ENCODE results near the gene HDAC5. TPM values are rescaled to one million over a fixed set of nuclear protein-coding genes. Genes with fewer than 3 reads are reported as not detected.

The HDAC5 gene
- total RNA-seq, 2 experiments from 2014 or later, result 31.4 to 41.5 TPM

DNA sequence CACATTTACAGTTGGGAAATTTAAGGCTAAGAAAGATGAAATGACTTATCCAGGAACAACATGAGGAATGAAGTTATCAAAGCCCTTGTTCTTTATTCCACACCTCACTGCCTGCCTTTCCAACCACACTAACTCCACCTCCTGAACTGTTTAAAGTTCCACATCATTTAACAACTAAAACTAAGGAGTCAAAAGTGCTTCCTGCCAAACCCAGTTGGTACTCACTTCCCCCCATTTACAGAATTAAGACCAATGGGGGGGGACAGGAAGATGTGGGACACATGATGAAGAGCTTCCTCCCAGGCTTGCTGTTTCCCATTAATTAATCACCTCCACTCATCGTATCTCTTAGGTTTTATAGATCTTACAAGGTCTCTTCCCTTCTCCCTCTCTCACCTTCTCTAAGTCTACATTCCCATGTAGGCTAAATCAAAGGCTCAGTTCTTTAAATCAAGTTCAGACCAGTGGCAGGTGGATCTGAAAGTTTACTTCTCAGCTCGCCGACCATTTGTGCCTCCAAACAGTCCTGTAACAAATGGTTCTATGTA lies 89.5 kb downstream of the HDAC5 start:
- no peak overlapping the region for H3K27ac ChIP-seq (ENCODE audit: low read depth, low read length, poor library complexity, severe bottlenecking)
- intact Hi-C loops (cut with micrococcal nuclease; ENCODE audit: unreplicated experiment), result no loop called here
- ChIA-PET CTCF (ENCODE audit: unreplicated experiment) (no interaction called here), POLR2A (no interaction called here)
- no peak overlapping the region for H2AFZ ChIP-seq (ENCODE audit: low read length)
- H4K20me1 ChIP-seq (ENCODE audit: insufficient read depth, low read length), result no peaks in the 10 kb centered on the region
- BruUV-seq (replicated peaks), result no TSS peak
- DNase-seq (ENCODE audit: low spot score), result no peak
- H3K4me3 ChIP-seq (ENCODE audit: low read depth, low read length, poor library complexity, severe bottlenecking), result no peak overlapping the region
- H3K9me3 ChIP-seq (ENCODE audit: low read length), result no peaks in the 10 kb centered on the region
- H3K79me2 ChIP-seq (ENCODE audit: insufficient read depth, low read depth, low read length), result no peaks in the 10 kb centered on the region
- H3K4me1 ChIP-seq (ENCODE audit: insufficient read depth, low read length, poor library complexity, severe bottlenecking), result peaks cover 5% of the 10 kb centered on the region
- H3K9me2 ChIP-seq (ENCODE audit: insufficient read depth, low read length), result no peaks in the 10 kb centered on the region
- TF ChIP-seq EZH2phosphoT487 (IDR thresholded peaks at IDR 0.05; ENCODE audit: borderline replicate concordance, low read depth, low read length), result no peak
- TF ChIP-seq, protein P1, sequence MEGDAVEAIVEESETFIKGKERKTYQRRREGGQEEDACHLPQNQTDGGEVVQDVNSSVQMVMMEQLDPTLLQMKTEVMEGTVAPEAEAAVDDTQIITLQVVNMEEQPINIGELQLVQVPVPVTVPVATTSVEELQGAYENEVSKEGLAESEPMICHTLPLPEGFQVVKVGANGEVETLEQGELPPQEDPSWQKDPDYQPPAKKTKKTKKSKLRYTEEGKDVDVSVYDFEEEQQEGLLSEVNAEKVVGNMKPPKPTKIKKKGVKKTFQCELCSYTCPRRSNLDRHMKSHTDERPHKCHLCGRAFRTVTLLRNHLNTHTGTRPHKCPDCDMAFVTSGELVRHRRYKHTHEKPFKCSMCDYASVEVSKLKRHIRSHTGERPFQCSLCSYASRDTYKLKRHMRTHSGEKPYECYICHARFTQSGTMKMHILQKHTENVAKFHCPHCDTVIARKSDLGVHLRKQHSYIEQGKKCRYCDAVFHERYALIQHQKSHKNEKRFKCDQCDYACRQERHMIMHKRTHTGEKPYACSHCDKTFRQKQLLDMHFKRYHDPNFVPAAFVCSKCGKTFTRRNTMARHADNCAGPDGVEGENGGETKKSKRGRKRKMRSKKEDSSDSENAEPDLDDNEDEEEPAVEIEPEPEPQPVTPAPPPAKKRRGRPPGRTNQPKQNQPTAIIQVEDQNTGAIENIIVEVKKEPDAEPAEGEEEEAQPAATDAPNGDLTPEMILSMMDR (conservative IDR thresholded peaks at IDR 0.05; ENCODE audit: low read length), result no peak
- peaks cover 67% of the 10 kb centered on the region for H3K36me3 ChIP-seq (ENCODE audit: insufficient read depth, low read length)
- H3K4me2 ChIP-seq (ENCODE audit: low read length), result no peak overlapping the region

DNA sequence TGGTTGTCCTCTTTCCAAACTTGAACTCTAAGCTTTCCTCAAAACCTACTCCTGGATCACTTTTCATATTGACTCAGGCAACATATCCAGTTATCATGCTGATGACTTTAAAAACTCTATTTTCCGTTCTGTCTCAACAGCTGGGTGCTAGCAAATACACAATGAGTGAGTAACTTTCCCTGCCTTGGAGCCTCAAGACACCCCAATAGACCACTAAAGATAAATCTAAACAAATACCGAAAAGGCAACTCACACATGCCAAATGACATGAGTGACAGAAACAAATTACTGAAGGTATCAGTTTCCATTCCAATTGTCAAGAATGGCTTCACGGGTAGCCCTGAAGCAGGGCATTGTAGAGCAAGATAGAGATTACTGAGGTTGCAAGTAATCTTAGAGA lies 93.0 kb downstream of the HDAC5 start:
- ChIA-PET POLR2A (no interaction called here), CTCF (ENCODE audit: unreplicated experiment) (no interaction called here)
- H3K9me2 ChIP-seq (ENCODE audit: insufficient read depth, low read length), result no peaks in the 10 kb centered on the region
- H3K36me3 ChIP-seq (ENCODE audit: insufficient read depth, low read length), result peaks cover 47% of the 10 kb centered on the region
- H3K4me1 ChIP-seq (ENCODE audit: insufficient read depth, low read length, poor library complexity, severe bottlenecking), result peaks cover 5% of the 10 kb centered on the region
- no peaks in the 10 kb centered on the region for H3K79me2 ChIP-seq (ENCODE audit: insufficient read depth, low read depth, low read length)
- H3K4me3 ChIP-seq (ENCODE audit: low read depth, low read length, poor library complexity, severe bottlenecking), result no peak overlapping the region
- no peak for DNase-seq (ENCODE audit: low spot score)
- H3K27ac ChIP-seq (ENCODE audit: low read depth, low read length, poor library complexity, severe bottlenecking), result no peak overlapping the region
- no TSS peak for BruUV-seq (replicated peaks)
- intact Hi-C loops (cut with micrococcal nuclease; ENCODE audit: unreplicated experiment), result no loop called here
- TF ChIP-seq, protein P1 (conservative IDR thresholded peaks at IDR 0.05; ENCODE audit: low read length), result no peak
- no peak for TF ChIP-seq EZH2phosphoT487 (IDR thresholded peaks at IDR 0.05; ENCODE audit: borderline replicate concordance, low read depth, low read length)
- no peaks in the 10 kb centered on the region for H4K20me1 ChIP-seq (ENCODE audit: insufficient read depth, low read length)
- H2AFZ ChIP-seq (ENCODE audit: low read length), result no peak overlapping the region
- H3K9me3 ChIP-seq (ENCODE audit: low read length), result no peaks in the 10 kb centered on the region
- H3K4me2 ChIP-seq (ENCODE audit: low read length), result no peak overlapping the region

DNA sequence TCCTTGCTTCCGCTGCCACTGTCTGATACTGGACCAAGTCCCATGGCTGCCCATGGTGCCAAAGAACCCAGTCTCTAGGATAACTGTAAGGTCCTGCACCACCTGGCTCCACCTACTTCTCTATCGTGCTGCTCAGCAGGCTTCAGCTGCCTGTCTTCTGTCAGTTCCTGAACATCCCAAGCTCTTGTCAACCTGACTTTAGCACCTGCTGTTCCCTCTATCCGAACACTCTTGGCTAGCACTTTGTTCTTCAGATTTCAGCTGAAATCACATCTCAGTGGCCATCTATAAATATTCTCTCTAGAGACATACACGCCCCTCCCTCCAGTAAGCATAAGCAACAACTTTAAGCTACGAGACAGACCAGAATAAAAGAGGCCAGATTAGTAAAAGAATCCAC lies 93.7 kb downstream of the HDAC5 start:
- no peak overlapping the region for H2AFZ ChIP-seq (ENCODE audit: low read length)
- no peak for TF ChIP-seq EZH2phosphoT487 (IDR thresholded peaks at IDR 0.05; ENCODE audit: borderline replicate concordance, low read depth, low read length)
- TF ChIP-seq, protein P1 (conservative IDR thresholded peaks at IDR 0.05; ENCODE audit: low read length), result no peak
- H3K4me2 ChIP-seq (ENCODE audit: low read length), result no peak overlapping the region
- no peak overlapping the region for H3K4me3 ChIP-seq (ENCODE audit: low read depth, low read length, poor library complexity, severe bottlenecking)
- H3K27ac ChIP-seq (ENCODE audit: low read depth, low read length, poor library complexity, severe bottlenecking), result no peak overlapping the region
- H3K4me1 ChIP-seq (ENCODE audit: insufficient read depth, low read length, poor library complexity, severe bottlenecking), result peaks cover 5% of the 10 kb centered on the region
- intact Hi-C loops (cut with micrococcal nuclease; ENCODE audit: unreplicated experiment), result no loop called here
- DNase-seq (ENCODE audit: low spot score), result no peak
- CTCF ChIA-PET (ENCODE audit: unreplicated experiment), result no interaction called here
- H4K20me1 ChIP-seq (ENCODE audit: insufficient read depth, low read length), result no peaks in the 10 kb centered on the region
- no peaks in the 10 kb centered on the region for H3K79me2 ChIP-seq (ENCODE audit: insufficient read depth, low read depth, low read length)
- POLR2A ChIA-PET, result no interaction called here
- BruUV-seq (replicated peaks), result no TSS peak
- no peaks in the 10 kb centered on the region for H3K9me3 ChIP-seq (ENCODE audit: low read length)
- peaks cover 47% of the 10 kb centered on the region for H3K36me3 ChIP-seq (ENCODE audit: insufficient read depth, low read length)
- H3K9me2 ChIP-seq (ENCODE audit: insufficient read depth, low read length), result no peaks in the 10 kb centered on the region

Small RNAs within 50 kb of the gene (small RNA-seq; reads per million reads assigned to genes)
- not detected for gene RNU6-131P

Other genes with a start within 250 kb of the HDAC5 start
- 0.16 and 0.39 TPM in 2 replicates for gene MPP2, start 216.1 kb downstream of the HDAC5 start, total RNA-seq (2014; rRNA removed; shearing (Covaris generic))
- 0.63 and 0.67 TPM in 2 replicates for gene MPP2, start 216.1 kb downstream of the HDAC5 start, total RNA-seq (2022)
- not detected in 2 replicates for gene PPY, start 181.2 kb downstream of the HDAC5 start, total RNA-seq (2014; rRNA removed; shearing (Covaris generic))
- not detected in 2 replicates for gene PPY, start 181.2 kb downstream of the HDAC5 start, total RNA-seq (2022)
- gene PYY, start 169.7 kb downstream of the HDAC5 start, total RNA-seq (2014; rRNA removed; shearing (Covaris generic)), result not detected in 2 replicates
- gene PYY, start 169.7 kb downstream of the HDAC5 start, total RNA-seq (2022), result not detected in 2 replicates
- 0.32 and 0.54 TPM in 2 replicates for gene NAGS, start 119.0 kb downstream of the HDAC5 start, total RNA-seq (2014; rRNA removed; shearing (Covaris generic))
- gene NAGS, start 119.0 kb downstream of the HDAC5 start, total RNA-seq (2022), result 0.61 and 1.5 TPM in 2 replicates
- 27.2 and 41.9 TPM in 2 replicates for gene TMEM101, start 108.7 kb downstream of the HDAC5 start, total RNA-seq (2014; rRNA removed; shearing (Covaris generic))
- 22.5 and 26.5 TPM in 2 replicates for gene TMEM101, start 108.7 kb downstream of the HDAC5 start, total RNA-seq (2022)
- 26.6 and 35.4 TPM in 2 replicates for gene LSM12, start 57.0 kb downstream of the HDAC5 start, total RNA-seq (2014; rRNA removed; shearing (Covaris generic))
- 67.9 and 68.0 TPM in 2 replicates for gene LSM12, start 57.0 kb downstream of the HDAC5 start, total RNA-seq (2022)
- gene G6PC3, start 52.9 kb downstream of the HDAC5 start, total RNA-seq (2014; rRNA removed; shearing (Covaris generic)), result 10.7 and 20.6 TPM in 2 replicates
- gene G6PC3, start 52.9 kb downstream of the HDAC5 start, total RNA-seq (2022), result 41.4 and 46.1 TPM in 2 replicates
- 10.9 and 13.3 TPM in 2 replicates for gene HROB, start 18.3 kb upstream of the HDAC5 start, total RNA-seq (2014; rRNA removed; shearing (Covaris generic))
- 24.7 and 27.3 TPM in 2 replicates for gene HROB, start 18.3 kb upstream of the HDAC5 start, total RNA-seq (2022)
- 0.44 and 0.57 TPM in 2 replicates for gene ASB16, start 47.1 kb upstream of the HDAC5 start, total RNA-seq (2014; rRNA removed; shearing (Covaris generic))
- 0.30 and 1.7 TPM in 2 replicates for gene ASB16, start 47.1 kb upstream of the HDAC5 start, total RNA-seq (2022)
- gene TMUB2, start 63.3 kb upstream of the HDAC5 start, total RNA-seq (2014; rRNA removed; shearing (Covaris generic)), result 16.0 and 21.3 TPM in 2 replicates
- gene TMUB2, start 63.3 kb upstream of the HDAC5 start, total RNA-seq (2022), result 21.9 and 25.9 TPM in 2 replicates
- gene ATXN7L3, start 76.2 kb upstream of the HDAC5 start, total RNA-seq (2014; rRNA removed; shearing (Covaris generic)), result 57.7 and 66.5 TPM in 2 replicates
- gene ATXN7L3, start 76.2 kb upstream of the HDAC5 start, total RNA-seq (2022), result 106 and 107 TPM in 2 replicates
- 155 and 257 TPM in 2 replicates for gene UBTF, start 96.0 kb upstream of the HDAC5 start, total RNA-seq (2014; rRNA removed; shearing (Covaris generic))
- gene UBTF, start 96.0 kb upstream of the HDAC5 start, total RNA-seq (2022), result 215 and 228 TPM in 2 replicates
- not detected in 2 replicates for gene SLC4A1, start 144.5 kb upstream of the HDAC5 start, total RNA-seq (2014; rRNA removed; shearing (Covaris generic))
- gene SLC4A1, start 144.5 kb upstream of the HDAC5 start, total RNA-seq (2022), result not detected in 2 replicates
- 0.09 TPM in 1 of 2 replicates, not detected in the other for gene RUNDC3A, start 185.0 kb upstream of the HDAC5 start, total RNA-seq (2014; rRNA removed; shearing (Covaris generic))
- 0.24 TPM in 1 of 2 replicates, not detected in the other for gene RUNDC3A, start 185.0 kb upstream of the HDAC5 start, total RNA-seq (2022)
- 135 and 156 TPM in 2 replicates for gene SLC25A39, start 201.2 kb upstream of the HDAC5 start, total RNA-seq (2014; rRNA removed; shearing (Covaris generic))
- gene SLC25A39, start 201.2 kb upstream of the HDAC5 start, total RNA-seq (2022), result 142 and 159 TPM in 2 replicates
- gene GRN, start 221.7 kb upstream of the HDAC5 start, total RNA-seq (2014; rRNA removed; shearing (Covaris generic)), result 185 and 203 TPM in 2 replicates
- gene GRN, start 221.7 kb upstream of the HDAC5 start, total RNA-seq (2022), result 228 and 247 TPM in 2 replicates
- gene FAM171A2, start 240.2 kb upstream of the HDAC5 start, total RNA-seq (2014; rRNA removed; shearing (Covaris generic)), result 3.4 and 8.8 TPM in 2 replicates
- 4.2 and 4.6 TPM in 2 replicates for gene FAM171A2, start 240.2 kb upstream of the HDAC5 start, total RNA-seq (2022)

All from OCI-LY7 (cell line).